GM23338 (cell line): Measurements from ENCODE around the gene IGSF21. TPM values are rescaled to one million over a fixed set of nuclear protein-coding genes. Genes with fewer than 3 reads are reported as not detected.
A peak's percentile ranks its signal among the peaks of the same experiment; 100 is the strongest.

Source experiments
- ATAC-seq: fragments of 200-7000 bp; cut with Tn5 transposase; 3 replicates; pipeline ENCODE4 v1.9.1; 2020
- DNase-seq: peaks from one replicate; pipeline ENCODE4 v3.0.0-alpha.2; 2015; ENCODE audit warnings: low spot score
- H2AFZ ChIP-seq: fragments of 200-600 bp; sonication (generic); 2 replicates; pipeline ENCODE4 v1.8.0; 2016; ENCODE audit warnings: antibody characterized with exemption, mild to moderate bottlenecking, moderate library complexity
- H3F3A ChIP-seq: fragments of 200-600 bp; sonication (generic); replicated peaks from 2 replicates; pipeline ENCODE4 v1.8.0; 2017; ENCODE audit warnings: antibody characterized with exemption, mixed run types, low read depth
- H3K27ac ChIP-seq: fragments of 200-600 bp; sonication (generic); 2 replicates; pipeline ENCODE4 v1.6.1; 2016; ENCODE audit warnings: low read depth
- H3K27me3 ChIP-seq: fragments of 200-600 bp; sonication (generic); 2 replicates; pipeline ENCODE4 v1.8.0; 2016; ENCODE audit warnings: mild to moderate bottlenecking, mixed run types, moderate library complexity; ENCODE audit not compliant: insufficient read depth
- H3K36me3 ChIP-seq: fragments of 200-600 bp; sonication (generic); 2 replicates; pipeline ENCODE4 v1.8.0; 2016; ENCODE audit warnings: mild to moderate bottlenecking; ENCODE audit not compliant: insufficient read depth
- H3K4me1 ChIP-seq: fragments of 200-600 bp; sonication (generic); 2 replicates; pipeline ENCODE4 v1.8.0; 2016; ENCODE audit warnings: mild to moderate bottlenecking, moderate library complexity; ENCODE audit not compliant: insufficient read depth
- H3K4me2 ChIP-seq: fragments of 200-600 bp; sonication (generic); 2 replicates; pipeline ENCODE4 v1.7.1; 2017; ENCODE audit warnings: mixed run types
- H3K4me3 ChIP-seq: fragments of 200-600 bp; sonication (generic); 2 replicates; pipeline ENCODE4 v1.6.1; 2016; ENCODE audit warnings: mixed run types
- H3K79me2 ChIP-seq: fragments of 200-600 bp; sonication (generic); replicated peaks from 2 replicates; pipeline ENCODE4 v1.8.0; 2017; ENCODE audit warnings: mild to moderate bottlenecking; ENCODE audit not compliant: insufficient read depth
- H3K9me2 ChIP-seq: fragments of 200-600 bp; sonication (generic); 2 replicates; pipeline ENCODE4 v1.8.0; 2017; ENCODE audit not compliant: insufficient read depth
- H4K20me1 ChIP-seq: fragments of 200-600 bp; sonication (generic); replicated peaks from 2 replicates; pipeline ENCODE4 v1.8.0; 2017; ENCODE audit warnings: mild to moderate bottlenecking; ENCODE audit not compliant: insufficient read depth
- H3K27ac Mint-ChIP-seq: 2 replicates; pipeline ENCODE4 v1.8.0; 2020; ENCODE audit warnings: inconsistent platforms, mild to moderate bottlenecking, moderate library complexity, mixed read lengths
- H3K27me3 Mint-ChIP-seq: 3 replicates; pipeline ENCODE4 v1.8.0; 2022; ENCODE audit warnings: low read depth, mild to moderate bottlenecking, moderate library complexity, mixed read lengths, inconsistent platforms; ENCODE audit not compliant: insufficient read depth, poor library complexity
- H3K36me3 Mint-ChIP-seq: 3 replicates; pipeline ENCODE4 v1.8.0; 2021; ENCODE audit warnings: low read depth, mild to moderate bottlenecking, inconsistent platforms, moderate library complexity, mixed read lengths
- H3K4me1 Mint-ChIP-seq: 3 replicates; pipeline ENCODE4 v1.8.0; 2020; ENCODE audit warnings: mild to moderate bottlenecking, inconsistent platforms, mixed read lengths
- H3K4me3 Mint-ChIP-seq: 3 replicates; pipeline ENCODE4 v1.8.0; 2021; ENCODE audit warnings: moderate library complexity, mild to moderate bottlenecking, inconsistent platforms, mixed read lengths
- H3K9me3 Mint-ChIP-seq: 3 replicates; pipeline ENCODE4 v1.8.0; 2020; ENCODE audit warnings: moderate library complexity, mild to moderate bottlenecking, inconsistent platforms, mixed read lengths
- CREB1 ChIP-seq: fragments of 250-450 bp; sonication (Bioruptor Pico); IDR thresholded peaks from 2 replicates; pipeline ENCODE4 v1.5.0; 2020; ENCODE audit warnings: low read depth, mild to moderate bottlenecking, moderate library complexity
- EZH2 ChIP-seq: fragments of 200-600 bp; sonication (generic); IDR thresholded peaks from one replicate; pipeline ENCODE4 v1.8.0; 2017; ENCODE audit warnings: antibody characterized with exemption, mild to moderate bottlenecking, low read depth; ENCODE audit not compliant: unreplicated experiment
- JUNB ChIP-seq: IDR thresholded peaks from one replicate; pipeline ENCODE4 v1.6.1; 2016; ENCODE audit warnings: antibody characterized with exemption; ENCODE audit not compliant: unreplicated experiment
- NANOG ChIP-seq: IDR thresholded peaks from 2 replicates; pipeline ENCODE4 v1.6.1; 2016; ENCODE audit warnings: antibody characterized with exemption, borderline replicate concordance
- STAT1 ChIP-seq: IDR thresholded peaks from one replicate; pipeline ENCODE4 v1.6.1; 2016; ENCODE audit warnings: antibody characterized with exemption; ENCODE audit not compliant: unreplicated experiment
- ZNF462 ChIP-seq: fragments of 250-450 bp; sonication (Bioruptor Pico); IDR thresholded peaks from 2 replicates; pipeline ENCODE4 v1.5.0; 2020; ENCODE audit warnings: mild to moderate bottlenecking, moderate library complexity
- polyA plus RNA-seq: library from polyadenylated mRNA; unstranded; fragments of >200 nt; fragmentation: Nextera tagmentation; extraction: Ambion mirVana; gene quantifications from 2 replicates; pipeline ENCODE4 v1.2.1, GENCODE V29; 2016
- total RNA-seq: library from RNA; depleted of rRNA; stranded (reverse); fragments of >200 nt; shearing (Covaris generic); gene quantifications from 2 replicates; pipeline ENCODE4 v1.2.3, GENCODE V29; 2014
- TF ChIP-seq, protein P1 (sequence below), 2 experiments: fragments of 200-600 bp in 1 of 2; sonication (generic) in 1 of 2; conservative IDR thresholded peaks; 2 replicates each; pipeline versions ENCODE4 v1.5.1 to v1.6.1; 2016 to 2017; ENCODE audit warnings: antibody characterized with exemption in 2 of 2, low read depth in 2 of 2, mild to moderate bottlenecking in 2 of 2, moderate library complexity in 1 of 2
- TF ChIP-seq, protein P2 (sequence below): IDR thresholded peaks from 2 replicates; pipeline ENCODE4 v1.6.1; 2016; ENCODE audit warnings: antibody characterized with exemption

Gene IGSF21
- total and polyA plus RNA-seq, 2 experiments from 2014 or later, result 15.6 to 15.7 TPM

DNA sequence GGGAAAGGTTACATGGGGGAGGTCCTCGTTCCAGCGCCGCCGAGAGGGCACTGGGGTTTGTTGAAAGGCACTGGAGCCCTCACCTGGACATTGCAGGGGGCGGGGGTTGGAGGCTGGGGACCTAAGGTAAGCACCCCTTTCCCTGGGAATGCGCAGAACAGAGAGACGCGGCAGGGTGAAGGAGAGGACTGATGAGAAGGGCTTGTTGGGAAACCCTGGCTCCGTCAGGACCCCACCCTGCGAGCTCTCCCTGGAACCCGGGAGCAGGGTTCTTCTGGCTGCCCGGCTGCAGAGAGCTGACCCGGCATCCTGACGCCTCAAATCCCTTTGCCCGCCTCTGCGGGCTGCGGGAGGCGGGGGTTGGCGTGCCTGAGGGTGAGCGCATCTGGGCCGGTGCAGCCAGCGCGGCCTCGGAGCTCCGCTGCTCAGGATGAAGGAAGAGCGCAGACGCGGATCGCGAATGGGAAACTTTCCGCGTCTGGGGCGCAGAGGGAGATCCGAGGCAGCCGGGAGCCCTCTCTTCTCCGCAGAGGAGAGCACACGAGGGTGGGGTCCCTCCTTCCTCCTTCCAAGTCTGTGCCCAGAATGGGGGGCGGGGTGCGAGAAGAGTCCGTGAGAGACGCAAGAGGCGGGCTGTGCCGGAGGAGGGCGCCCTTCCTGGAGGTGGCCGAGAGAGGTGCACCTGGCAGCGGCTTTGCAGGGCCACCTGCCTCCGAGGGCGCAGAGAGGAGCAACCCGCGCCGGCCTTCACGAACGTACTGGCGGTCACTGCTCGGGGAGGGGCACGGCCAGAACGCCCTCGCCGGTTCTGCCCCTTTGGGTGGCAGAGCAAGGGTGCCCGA, 2.4 kb downstream of the IGSF21 start:
- Mint-ChIP-seq H3K9me3 (no peaks in the 10 kb centered on the region; the same call in 2 of the 3 replicates), H3K4me1 (peaks cover 24% of the 10 kb centered on the region), H3K27ac (no peak overlapping the region), H3K4me3 (peak overlapping the region; percentile 79), H3K27me3 (peaks cover 44% of the 10 kb centered on the region), H3K36me3 (no peaks in the 10 kb centered on the region; the same call in 2 of the 3 replicates)
- Histone ChIP-seq H3K27me3 (peaks cover 72% of the 10 kb centered on the region), H3K9me2 (no peaks in the 10 kb centered on the region), H2AFZ (peak overlapping the region; percentile 84), H3K79me2 (peaks cover 30% of the 10 kb centered on the region; the same call in 1 of the 2 replicates), H3K27ac (no peak overlapping the region), H4K20me1 (peaks cover 16% of the 10 kb centered on the region; the same call in 1 of the 2 replicates), H3K36me3 (no peaks in the 10 kb centered on the region), H3K4me2 (peak overlapping the region; percentile 96), H3F3A (peaks cover 7% of the 10 kb centered on the region), H3K4me3 (peak overlapping the region; percentile 80), H3K4me1 (peaks cover 28% of the 10 kb centered on the region)
- TF ChIP-seq JUNB (no peak), CREB1 (0 out of 2 replicates have a peak, but pooled peaks have one; percentile 52)
- TF ChIP-seq, protein P1, sequence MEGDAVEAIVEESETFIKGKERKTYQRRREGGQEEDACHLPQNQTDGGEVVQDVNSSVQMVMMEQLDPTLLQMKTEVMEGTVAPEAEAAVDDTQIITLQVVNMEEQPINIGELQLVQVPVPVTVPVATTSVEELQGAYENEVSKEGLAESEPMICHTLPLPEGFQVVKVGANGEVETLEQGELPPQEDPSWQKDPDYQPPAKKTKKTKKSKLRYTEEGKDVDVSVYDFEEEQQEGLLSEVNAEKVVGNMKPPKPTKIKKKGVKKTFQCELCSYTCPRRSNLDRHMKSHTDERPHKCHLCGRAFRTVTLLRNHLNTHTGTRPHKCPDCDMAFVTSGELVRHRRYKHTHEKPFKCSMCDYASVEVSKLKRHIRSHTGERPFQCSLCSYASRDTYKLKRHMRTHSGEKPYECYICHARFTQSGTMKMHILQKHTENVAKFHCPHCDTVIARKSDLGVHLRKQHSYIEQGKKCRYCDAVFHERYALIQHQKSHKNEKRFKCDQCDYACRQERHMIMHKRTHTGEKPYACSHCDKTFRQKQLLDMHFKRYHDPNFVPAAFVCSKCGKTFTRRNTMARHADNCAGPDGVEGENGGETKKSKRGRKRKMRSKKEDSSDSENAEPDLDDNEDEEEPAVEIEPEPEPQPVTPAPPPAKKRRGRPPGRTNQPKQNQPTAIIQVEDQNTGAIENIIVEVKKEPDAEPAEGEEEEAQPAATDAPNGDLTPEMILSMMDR (conservative IDR thresholded peaks at IDR 0.05; ENCODE audit: low read depth in 2 of 2), result peak; percentile 66 to 79
- ATAC-seq (peak; percentile 70), DNase-seq (peak; percentile 97)

- Histone ChIP-seq H3K27me3 (peaks cover 66% of the 10 kb centered on the region), H4K20me1 (peaks cover 16% of the 10 kb centered on the region; the same call in 1 of the 2 replicates), H3K9me2 (no peaks in the 10 kb centered on the region), H3K36me3 (no peaks in the 10 kb centered on the region), H3K79me2 (peaks cover 30% of the 10 kb centered on the region; the same call in 1 of the 2 replicates), H3K4me2 (peak overlapping the region; percentile 96), H3K27ac (no peak overlapping the region), H3F3A (peaks cover 7% of the 10 kb centered on the region), H2AFZ (peak overlapping the region; percentile 84), H3K4me1 (peaks cover 28% of the 10 kb centered on the region), H3K4me3 (peak overlapping the region; percentile 80)
- Mint-ChIP-seq H3K27ac (no peak overlapping the region), H3K36me3 (no peaks in the 10 kb centered on the region; the same call in 2 of the 3 replicates), H3K9me3 (no peaks in the 10 kb centered on the region; the same call in 2 of the 3 replicates), H3K27me3 (peaks cover 44% of the 10 kb centered on the region), H3K4me3 (peak overlapping the region; percentile 79), H3K4me1 (peaks cover 24% of the 10 kb centered on the region)
- DNase-seq (peak; percentile 47), ATAC-seq (peak; percentile 4)
- TF ChIP-seq, protein P2, sequence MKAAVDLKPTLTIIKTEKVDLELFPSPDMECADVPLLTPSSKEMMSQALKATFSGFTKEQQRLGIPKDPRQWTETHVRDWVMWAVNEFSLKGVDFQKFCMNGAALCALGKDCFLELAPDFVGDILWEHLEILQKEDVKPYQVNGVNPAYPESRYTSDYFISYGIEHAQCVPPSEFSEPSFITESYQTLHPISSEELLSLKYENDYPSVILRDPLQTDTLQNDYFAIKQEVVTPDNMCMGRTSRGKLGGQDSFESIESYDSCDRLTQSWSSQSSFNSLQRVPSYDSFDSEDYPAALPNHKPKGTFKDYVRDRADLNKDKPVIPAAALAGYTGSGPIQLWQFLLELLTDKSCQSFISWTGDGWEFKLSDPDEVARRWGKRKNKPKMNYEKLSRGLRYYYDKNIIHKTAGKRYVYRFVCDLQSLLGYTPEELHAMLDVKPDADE, result no peak
- TF ChIP-seq EZH2 (no peak), NANOG (no peak), ZNF462 (CRISPR knock-in tag) (no peak), STAT1 (no peak)
These were observed 3.0 kb downstream of the IGSF21 start for GRCh38 chr1:18110598-18110939.
